ENCODE data around the gene XRCC4.

- TF ChIP-seq, protein P1, sequence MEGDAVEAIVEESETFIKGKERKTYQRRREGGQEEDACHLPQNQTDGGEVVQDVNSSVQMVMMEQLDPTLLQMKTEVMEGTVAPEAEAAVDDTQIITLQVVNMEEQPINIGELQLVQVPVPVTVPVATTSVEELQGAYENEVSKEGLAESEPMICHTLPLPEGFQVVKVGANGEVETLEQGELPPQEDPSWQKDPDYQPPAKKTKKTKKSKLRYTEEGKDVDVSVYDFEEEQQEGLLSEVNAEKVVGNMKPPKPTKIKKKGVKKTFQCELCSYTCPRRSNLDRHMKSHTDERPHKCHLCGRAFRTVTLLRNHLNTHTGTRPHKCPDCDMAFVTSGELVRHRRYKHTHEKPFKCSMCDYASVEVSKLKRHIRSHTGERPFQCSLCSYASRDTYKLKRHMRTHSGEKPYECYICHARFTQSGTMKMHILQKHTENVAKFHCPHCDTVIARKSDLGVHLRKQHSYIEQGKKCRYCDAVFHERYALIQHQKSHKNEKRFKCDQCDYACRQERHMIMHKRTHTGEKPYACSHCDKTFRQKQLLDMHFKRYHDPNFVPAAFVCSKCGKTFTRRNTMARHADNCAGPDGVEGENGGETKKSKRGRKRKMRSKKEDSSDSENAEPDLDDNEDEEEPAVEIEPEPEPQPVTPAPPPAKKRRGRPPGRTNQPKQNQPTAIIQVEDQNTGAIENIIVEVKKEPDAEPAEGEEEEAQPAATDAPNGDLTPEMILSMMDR (IDR thresholded peaks at IDR 0.05 in 4 of 5, conservative IDR thresholded peaks at IDR 0.05 in 1 of 5), result no peak
- TF ChIP-seq POLR2A (IDR thresholded peaks at IDR 0.05), result no peak
These were observed 41.1 kb downstream of the XRCC4 start for GRCh38 chr5:83118471-83118870.

Measured in gastrocnemius medialis (tissue), 4 donors.